Activated naive CD8-positive, alpha-beta T cell (primary cell): ENCODE measurements around the gene SERPINA6.
A peak's percentile ranks its signal among the peaks of the same experiment; 100 is the strongest.
"Not testable (repeated sequence)": the region's sequence is repeated elsewhere in the genome, so short reads cannot be mapped to it uniquely, and the experiment has no call there.

Experiments
- H3K27ac Mint-ChIP-seq: one replicate; pipeline ENCODE4 v1.8.0; 2021; ENCODE audit warnings: mixed read lengths
- H3K27me3 Mint-ChIP-seq: one replicate; pipeline ENCODE4 v1.8.0; 2021; ENCODE audit warnings: mixed read lengths
- H3K36me3 Mint-ChIP-seq: one replicate; pipeline ENCODE4 v1.8.0; 2021; ENCODE audit warnings: mixed read lengths
- H3K4me1 Mint-ChIP-seq: one replicate; pipeline ENCODE4 v1.8.0; 2021; ENCODE audit warnings: low read depth, mixed read lengths
- H3K4me3 Mint-ChIP-seq: one replicate; pipeline ENCODE4 v1.8.0; 2021; ENCODE audit warnings: mild to moderate bottlenecking, mixed read lengths
- H3K9me3 Mint-ChIP-seq: one replicate; pipeline ENCODE4 v1.8.0; 2021; ENCODE audit warnings: low read depth, mixed read lengths

The SERPINA6 gene

DNA sequence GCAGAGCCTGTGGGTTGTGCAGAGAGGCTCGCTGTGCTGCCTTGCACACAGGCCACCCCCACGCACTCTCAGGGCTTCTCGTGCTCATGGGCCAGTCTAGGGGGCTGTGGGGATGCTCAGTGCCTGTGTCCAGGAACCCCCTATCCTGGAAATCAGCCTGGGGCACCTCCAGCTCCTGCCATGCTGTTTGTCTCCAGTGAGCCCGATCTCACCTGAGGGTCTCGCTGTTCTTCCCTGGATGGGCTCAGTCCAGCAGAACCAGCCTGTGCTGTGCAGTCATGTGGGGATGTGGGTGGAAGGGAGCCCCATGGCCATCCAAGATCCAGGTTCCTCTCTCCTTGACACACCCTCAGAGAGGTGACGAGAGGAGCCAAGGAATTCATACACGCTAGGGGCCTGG, 38.5 kb upstream of the SERPINA6 start:
- H3K4me3 Mint-ChIP-seq: no peak overlapping the region
- no peaks in the 10 kb centered on the region for H3K36me3 Mint-ChIP-seq
- peaks cover 9% of the 10 kb centered on the region for H3K27me3 Mint-ChIP-seq
- no peaks in the 10 kb centered on the region for H3K9me3 Mint-ChIP-seq
- H3K4me1 Mint-ChIP-seq: no peaks in the 10 kb centered on the region
- no peak overlapping the region for H3K27ac Mint-ChIP-seq

DNA sequence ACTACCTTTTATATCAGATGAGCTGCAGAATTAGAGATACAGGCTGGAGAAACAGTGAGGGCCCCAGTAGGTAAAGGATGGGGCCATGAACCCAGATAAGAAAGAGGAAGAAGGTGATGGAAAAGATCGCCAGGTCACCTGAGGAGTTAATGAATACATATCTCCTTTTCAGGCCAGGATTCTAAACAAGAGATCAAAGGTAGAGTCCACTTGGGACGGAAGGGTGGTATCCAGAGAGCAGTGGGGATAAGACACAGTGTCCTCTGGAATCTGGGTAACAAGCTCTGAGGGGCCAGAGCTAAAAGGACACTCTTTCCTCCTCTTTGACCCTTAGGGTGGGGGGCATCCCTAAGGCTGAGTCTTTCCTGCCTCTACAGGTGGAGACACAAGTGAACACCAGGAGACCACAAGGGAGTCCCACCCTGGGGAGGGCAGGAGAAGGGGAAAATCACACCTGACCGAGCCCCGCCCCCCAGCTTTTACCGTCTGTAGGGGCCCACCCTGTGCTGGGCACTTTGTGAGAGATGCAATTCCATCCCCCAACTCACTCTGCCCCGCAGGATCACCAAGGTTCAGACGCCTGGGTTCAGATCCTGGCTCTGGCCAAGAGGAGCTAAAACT, 37.9 kb upstream of the SERPINA6 start:
- H3K9me3 Mint-ChIP-seq: no peaks in the 10 kb centered on the region
- H3K4me1 Mint-ChIP-seq: no peaks in the 10 kb centered on the region
- H3K27me3 Mint-ChIP-seq: peaks cover 12% of the 10 kb centered on the region
- H3K4me3 Mint-ChIP-seq: no peak overlapping the region
- no peaks in the 10 kb centered on the region for H3K36me3 Mint-ChIP-seq
- H3K27ac Mint-ChIP-seq: no peak overlapping the region

DNA sequence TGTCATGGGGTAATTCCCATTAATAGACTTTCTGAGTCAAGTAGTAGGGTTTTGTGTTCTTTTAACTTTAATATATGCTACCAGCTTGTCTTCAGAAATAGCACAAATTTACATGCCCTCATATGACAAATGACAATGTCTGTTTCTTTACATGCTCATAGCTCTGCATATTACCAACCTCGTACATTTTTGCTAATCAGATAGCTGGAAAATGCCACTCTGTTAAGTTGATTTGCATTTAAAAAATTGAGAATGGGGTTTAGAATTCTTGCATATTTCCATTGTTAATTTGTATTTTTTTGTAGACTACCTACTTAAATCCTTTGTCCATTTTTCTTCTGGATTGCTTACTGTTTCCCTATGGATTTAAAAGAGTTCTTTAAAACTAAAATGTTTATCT, 34.0 kb upstream of the SERPINA6 start:
- H3K27me3 Mint-ChIP-seq: peaks cover 18% of the 10 kb centered on the region
- no peaks in the 10 kb centered on the region for H3K36me3 Mint-ChIP-seq
- H3K9me3 Mint-ChIP-seq: no peaks in the 10 kb centered on the region
- H3K4me1 Mint-ChIP-seq: no peaks in the 10 kb centered on the region
- no peak overlapping the region for H3K27ac Mint-ChIP-seq
- no peak overlapping the region for H3K4me3 Mint-ChIP-seq

DNA sequence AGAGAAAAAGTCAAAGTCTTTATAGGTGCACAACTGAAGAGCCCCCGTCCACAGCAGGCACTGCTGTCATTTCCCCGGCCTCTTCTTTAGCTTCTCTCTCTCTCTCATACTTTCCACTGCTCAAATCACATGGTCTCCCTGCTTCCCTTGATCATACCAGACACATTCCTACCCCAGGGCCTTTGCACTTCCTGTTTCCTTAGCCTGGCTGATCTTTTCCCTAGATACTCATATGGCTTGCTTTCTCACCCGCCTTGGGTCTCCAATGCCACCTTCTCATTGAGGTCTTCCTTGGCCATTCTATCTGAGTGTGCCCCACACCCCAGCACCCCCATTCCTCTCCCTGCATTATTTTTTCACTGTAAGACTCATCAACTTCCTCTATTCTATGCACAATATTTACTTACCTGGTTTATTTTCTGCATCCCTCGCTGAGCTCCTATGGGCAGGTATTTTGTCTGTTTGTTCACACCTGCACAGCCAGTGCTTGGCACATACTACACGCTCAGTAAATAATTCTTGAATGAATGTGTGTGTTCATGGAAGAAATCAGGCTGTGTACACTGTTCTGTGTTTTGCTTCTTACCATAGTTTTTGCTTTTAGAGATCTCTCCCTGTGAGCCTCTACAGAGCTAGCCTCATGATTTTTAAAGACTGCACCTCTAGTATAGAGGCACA, 33.4 kb upstream of the SERPINA6 start:
- H3K4me3 Mint-ChIP-seq: no peak overlapping the region
- peaks cover 24% of the 10 kb centered on the region for H3K27me3 Mint-ChIP-seq
- no peak overlapping the region for H3K27ac Mint-ChIP-seq
- H3K36me3 Mint-ChIP-seq: no peaks in the 10 kb centered on the region
- no peaks in the 10 kb centered on the region for H3K4me1 Mint-ChIP-seq
- no peaks in the 10 kb centered on the region for H3K9me3 Mint-ChIP-seq

DNA sequence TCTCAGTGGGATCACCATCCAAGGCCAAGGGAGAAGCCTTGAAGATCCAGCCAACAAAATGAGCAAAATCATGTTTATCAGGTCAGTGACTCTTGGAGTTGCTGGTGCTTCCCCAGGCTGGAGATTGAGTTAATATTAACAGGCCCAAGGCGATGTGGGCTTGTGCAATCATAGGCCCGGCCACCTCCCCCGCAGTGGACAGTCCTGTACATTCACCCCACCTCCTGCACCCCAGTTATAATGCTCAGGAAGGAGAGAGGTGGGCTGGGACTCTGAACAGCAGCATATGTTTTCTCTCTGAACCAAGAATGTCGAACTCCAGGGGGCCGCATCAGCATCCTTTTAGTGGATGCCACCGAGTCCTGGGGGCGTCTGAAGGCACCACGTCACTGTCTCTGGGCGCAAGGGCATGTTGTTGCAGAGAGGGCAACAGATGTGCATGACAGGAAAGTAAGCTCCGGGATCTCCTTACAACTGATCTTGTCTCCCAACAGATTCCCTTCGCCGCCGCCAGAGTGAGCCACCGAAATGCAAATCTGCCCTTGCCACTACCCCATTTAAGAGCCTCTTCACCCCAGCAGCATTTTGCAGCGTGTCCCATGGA, 32.2 kb upstream of the SERPINA6 start:
- H3K4me3 Mint-ChIP-seq: no peak overlapping the region
- H3K9me3 Mint-ChIP-seq: no peaks in the 10 kb centered on the region
- H3K27ac Mint-ChIP-seq: no peak overlapping the region
- H3K4me1 Mint-ChIP-seq: no peaks in the 10 kb centered on the region
- H3K36me3 Mint-ChIP-seq: no peaks in the 10 kb centered on the region
- H3K27me3 Mint-ChIP-seq: peaks cover 27% of the 10 kb centered on the region

DNA sequence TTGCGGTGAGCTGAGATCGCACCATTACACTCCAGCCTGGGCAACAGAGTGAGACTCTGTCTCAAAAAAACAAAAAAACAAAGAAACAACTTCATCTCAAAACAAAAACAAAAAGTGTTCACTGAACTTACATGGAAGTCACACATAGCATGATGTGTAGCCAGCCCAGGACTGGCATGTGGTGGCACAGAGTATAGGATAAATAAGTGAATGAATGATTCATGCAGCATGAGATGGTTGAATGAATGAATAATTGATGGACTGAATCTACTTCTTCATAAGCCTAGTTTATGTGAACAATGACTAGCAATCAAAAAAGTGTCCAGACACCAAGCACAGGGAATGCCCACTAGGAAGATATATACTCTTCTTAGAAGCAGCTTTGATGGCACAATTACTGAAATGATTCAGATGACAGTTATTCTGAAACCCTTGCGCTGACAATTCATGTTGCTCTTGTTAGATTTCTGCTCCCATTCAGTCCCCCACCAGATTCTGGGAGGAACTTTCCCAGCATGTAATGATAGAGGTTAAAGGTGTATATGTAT, 31.6 kb upstream of the SERPINA6 start:
- Mint-ChIP-seq H3K27ac (no peak overlapping the region), H3K4me3 (no peak overlapping the region), H3K27me3 (peaks cover 26% of the 10 kb centered on the region), H3K36me3 (no peaks in the 10 kb centered on the region), H3K4me1 (no peaks in the 10 kb centered on the region), H3K9me3 (no peaks in the 10 kb centered on the region)

DNA sequence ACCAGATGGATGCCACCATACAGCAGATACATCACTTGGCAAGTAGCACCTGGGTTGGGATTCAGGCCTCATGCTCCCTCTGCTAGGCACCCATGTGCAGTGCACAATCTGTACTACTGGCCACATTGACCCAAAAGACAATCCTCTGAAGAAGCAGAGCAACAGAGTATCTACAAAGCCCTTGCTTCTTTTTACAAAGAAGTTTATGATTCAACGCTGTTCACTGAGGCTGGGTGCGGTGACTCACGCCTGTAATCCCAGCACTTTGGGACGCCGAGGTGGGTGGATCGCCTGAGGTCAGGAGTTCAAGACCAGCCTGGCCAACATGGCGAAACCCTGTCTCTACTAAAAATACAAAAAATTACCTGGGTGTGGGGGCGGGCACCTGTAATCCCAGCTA, 31.1 kb upstream of the SERPINA6 start:
- H3K9me3 Mint-ChIP-seq, H3K4me3 Mint-ChIP-seq, H3K36me3 Mint-ChIP-seq, H3K27ac Mint-ChIP-seq, H3K4me1 Mint-ChIP-seq: not testable (repeated sequence)
- H3K27me3 Mint-ChIP-seq: peaks cover 24% of the 10 kb centered on the region

DNA sequence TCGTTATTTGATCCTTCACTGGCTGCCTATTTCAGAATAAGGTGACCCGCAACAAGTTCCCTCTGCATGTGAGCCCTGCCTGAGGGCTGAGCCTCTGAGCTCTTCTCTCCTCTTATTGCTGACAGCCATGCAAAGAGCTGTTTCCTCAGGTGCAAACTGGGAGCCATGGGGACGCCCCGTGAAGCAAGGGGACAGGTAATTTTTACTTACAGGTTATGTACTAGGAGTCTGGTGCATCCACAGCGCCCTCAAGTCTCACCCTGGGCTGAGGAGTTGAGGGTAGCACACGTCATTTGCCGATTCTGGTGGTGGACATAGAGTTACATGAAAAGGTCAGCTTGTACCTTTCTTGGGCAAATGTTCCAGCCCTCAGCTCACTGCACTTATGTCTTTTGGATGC, 26.1 kb upstream of the SERPINA6 start:
- Mint-ChIP-seq H3K27ac (no peak overlapping the region), H3K36me3 (no peaks in the 10 kb centered on the region), H3K4me3 (no peak overlapping the region), H3K9me3 (no peaks in the 10 kb centered on the region), H3K4me1 (peaks cover 5% of the 10 kb centered on the region), H3K27me3 (peaks cover 19% of the 10 kb centered on the region)

DNA sequence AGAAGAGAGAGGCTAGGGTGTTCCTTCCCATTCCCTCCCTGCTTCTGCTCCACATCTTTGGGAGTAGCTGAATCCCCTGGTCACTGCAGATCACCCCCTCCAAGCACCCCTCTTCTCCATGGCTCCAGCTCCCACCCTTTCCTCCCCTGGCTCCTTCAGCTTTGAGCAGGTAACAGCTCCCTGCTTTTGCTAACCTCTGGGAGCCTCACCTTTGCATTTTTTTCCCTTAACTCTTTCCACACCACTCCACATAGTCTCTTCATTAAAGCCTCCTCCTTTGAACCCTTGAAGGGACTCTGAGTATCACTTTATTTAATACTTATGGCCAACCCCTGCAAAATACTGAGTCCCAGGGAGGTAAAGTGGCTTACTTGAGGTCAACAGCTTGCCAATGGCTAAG, 25.7 kb upstream of the SERPINA6 start:
- Mint-ChIP-seq H3K36me3 (no peaks in the 10 kb centered on the region), H3K27me3 (peaks cover 15% of the 10 kb centered on the region), H3K4me3 (no peak overlapping the region), H3K4me1 (peaks cover 5% of the 10 kb centered on the region), H3K27ac (no peak overlapping the region), H3K9me3 (no peaks in the 10 kb centered on the region)

DNA sequence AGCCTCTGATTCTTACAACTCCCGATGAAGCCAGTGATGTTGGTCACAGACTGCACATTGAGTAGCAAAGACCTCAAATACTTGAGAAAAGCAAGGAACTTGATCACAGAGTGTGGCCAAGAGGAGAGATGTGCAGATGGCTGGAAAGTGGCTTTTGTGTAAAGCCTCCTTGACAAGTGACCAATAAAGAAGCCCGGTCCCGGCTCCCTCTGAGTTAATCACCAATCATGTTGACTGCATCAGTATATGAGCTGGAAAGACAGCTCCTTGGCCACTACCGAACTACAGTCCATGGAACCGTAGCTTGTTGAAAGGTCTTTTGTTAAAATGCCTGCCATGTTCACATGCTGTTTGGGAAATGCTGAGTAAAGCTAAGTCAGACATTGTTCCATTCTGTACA, 23.7 kb upstream of the SERPINA6 start:
- Mint-ChIP-seq H3K4me3 (no peak overlapping the region), H3K4me1 (peaks cover 9% of the 10 kb centered on the region), H3K27ac (peak overlapping the region; percentile 88), H3K27me3 (peaks cover 21% of the 10 kb centered on the region), H3K9me3 (no peaks in the 10 kb centered on the region), H3K36me3 (no peaks in the 10 kb centered on the region)

DNA sequence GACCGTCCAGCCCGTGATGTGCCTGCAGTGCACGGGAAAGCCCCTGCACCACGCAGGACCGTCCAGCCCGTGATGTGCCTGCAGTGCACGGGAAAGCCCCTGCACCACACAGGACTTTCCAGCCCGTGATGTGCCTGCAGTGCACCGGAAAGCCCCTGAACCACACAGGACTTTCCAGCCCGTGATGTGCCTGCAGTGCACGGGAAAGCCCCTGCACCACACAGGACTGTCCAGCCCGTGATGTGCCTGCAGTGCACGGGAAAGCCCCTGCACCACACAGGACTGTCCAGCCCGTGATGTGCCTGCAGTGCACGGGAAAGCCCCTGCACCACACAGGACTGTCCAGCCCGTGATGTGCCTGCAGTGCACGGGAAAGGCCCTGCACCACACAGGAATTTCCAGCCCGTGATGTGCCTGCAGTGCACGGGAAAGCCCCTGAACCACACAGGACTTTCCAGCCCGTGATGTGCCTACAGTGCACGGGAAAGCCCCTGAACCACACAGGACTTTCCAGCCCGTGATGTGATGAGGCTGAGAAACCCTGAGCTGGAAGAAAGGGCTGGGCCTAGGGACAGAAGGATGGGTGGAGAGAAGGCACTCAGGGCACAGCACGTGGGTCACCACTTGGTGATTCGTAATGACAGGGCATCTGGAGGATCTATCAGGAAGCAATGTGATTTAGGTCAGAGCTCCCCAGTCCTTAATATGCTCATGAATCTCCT, 23.1 kb upstream of the SERPINA6 start:
- H3K4me1 Mint-ChIP-seq: peaks cover 15% of the 10 kb centered on the region
- H3K36me3 Mint-ChIP-seq, H3K9me3 Mint-ChIP-seq, H3K4me3 Mint-ChIP-seq: not testable (repeated sequence)
- H3K27me3 Mint-ChIP-seq: peaks cover 22% of the 10 kb centered on the region
- peak overlapping the region; percentile 88 for H3K27ac Mint-ChIP-seq

DNA sequence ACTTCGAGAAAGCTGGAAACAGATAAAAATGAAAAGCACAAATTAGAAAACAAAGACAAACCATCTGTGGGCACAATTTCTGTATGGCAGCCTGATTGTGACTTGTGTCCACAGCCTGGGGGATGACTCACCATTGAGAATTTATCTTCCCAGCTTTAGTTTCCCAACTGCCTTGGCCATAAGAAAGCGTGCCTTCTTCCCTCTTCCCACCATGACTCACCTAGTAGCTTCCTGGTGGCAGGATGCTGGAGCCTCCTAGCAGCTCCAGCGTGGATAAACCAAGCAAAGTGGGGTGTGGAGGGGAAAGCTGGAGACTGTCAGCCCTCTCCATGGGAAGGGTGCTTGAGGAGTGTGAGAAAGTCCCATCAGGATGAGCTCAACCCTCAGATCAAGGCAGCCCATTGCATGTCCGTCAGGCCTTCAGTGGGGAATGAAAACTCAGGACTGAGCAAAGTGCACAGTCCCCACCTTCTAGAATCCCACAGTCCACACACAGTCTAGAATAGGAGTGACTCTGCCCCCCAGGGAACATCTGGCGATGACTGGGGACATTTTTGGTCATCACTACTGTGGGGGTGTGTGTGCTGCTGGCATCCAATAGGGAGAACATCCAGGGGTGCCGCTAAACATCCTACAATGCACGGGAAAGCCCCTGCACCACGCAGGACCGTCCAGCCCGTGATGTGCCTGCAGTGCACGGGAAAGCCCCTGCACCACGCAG, 22.4 kb upstream of the SERPINA6 start:
- no peak overlapping the region for H3K4me3 Mint-ChIP-seq
- H3K36me3 Mint-ChIP-seq: no peaks in the 10 kb centered on the region
- peaks cover 25% of the 10 kb centered on the region for H3K27me3 Mint-ChIP-seq
- H3K9me3 Mint-ChIP-seq: no peaks in the 10 kb centered on the region
- H3K27ac Mint-ChIP-seq: peak overlapping the region; percentile 61
- peaks cover 15% of the 10 kb centered on the region for H3K4me1 Mint-ChIP-seq

DNA sequence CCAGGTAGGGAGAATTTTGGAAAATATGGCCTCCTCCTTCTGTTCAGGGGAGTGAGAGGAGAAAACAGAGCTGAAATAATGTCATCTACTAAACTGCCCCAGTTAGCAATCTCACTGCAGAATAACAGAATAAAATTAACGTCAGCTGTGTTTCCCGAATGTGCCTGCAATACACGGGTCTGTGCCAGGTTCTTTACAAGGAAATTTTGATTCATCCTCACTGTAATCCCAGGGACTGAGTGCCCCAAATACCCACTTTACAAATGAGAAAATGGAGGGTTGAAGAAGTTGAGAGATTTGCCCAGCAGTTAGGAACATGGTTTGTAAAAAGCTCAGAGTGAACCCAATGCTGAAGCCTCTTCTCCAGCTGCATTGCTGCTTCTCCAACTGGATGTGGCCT, 21.3 kb upstream of the SERPINA6 start:
- no peaks in the 10 kb centered on the region for H3K36me3 Mint-ChIP-seq
- H3K27ac Mint-ChIP-seq: no peak overlapping the region
- H3K4me3 Mint-ChIP-seq: no peak overlapping the region
- no peaks in the 10 kb centered on the region for H3K9me3 Mint-ChIP-seq
- H3K4me1 Mint-ChIP-seq: peaks cover 15% of the 10 kb centered on the region
- H3K27me3 Mint-ChIP-seq: peaks cover 24% of the 10 kb centered on the region

DNA sequence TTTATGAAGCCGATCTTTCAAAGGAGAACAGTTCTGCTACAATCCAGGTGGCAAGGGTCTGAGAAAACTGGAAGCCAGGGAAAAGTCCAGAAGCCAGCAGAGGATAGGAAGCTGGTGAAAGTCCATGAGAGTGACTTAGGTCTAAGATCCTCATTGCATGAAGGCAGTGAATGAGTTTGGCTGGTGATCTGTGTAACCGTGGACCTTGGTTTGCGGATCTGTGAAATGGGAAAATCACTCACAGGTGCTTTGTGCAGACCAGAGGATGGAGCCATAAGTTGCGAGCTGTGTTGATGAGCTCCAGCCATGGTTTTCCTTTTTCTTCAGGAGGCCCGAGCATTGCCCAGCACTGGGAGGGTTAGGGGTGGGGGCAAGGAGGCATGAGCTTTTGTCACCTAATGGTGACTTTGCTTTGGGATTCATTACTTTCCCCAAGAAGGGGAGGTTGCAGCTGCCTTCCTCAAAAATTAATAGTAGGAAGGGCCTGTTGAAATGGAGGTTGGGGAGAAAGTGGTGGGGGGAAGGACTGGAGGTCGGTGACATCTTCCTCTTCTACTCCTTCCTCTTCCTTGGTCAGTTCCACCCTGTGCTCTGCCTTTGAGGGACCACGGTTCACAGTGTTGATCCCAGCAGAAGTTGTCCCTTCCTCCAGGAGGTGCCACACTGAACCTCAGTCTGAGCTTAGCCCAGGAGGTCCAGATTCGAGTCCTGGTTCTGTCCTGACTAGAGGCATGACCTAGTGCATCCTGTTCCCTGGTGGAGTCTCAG, 20.3 kb upstream of the SERPINA6 start:
- Mint-ChIP-seq H3K4me1 (peaks cover 15% of the 10 kb centered on the region), H3K36me3 (no peaks in the 10 kb centered on the region), H3K4me3 (no peak overlapping the region), H3K27me3 (peaks cover 27% of the 10 kb centered on the region), H3K27ac (no peak overlapping the region), H3K9me3 (no peaks in the 10 kb centered on the region)
